ENCODE data around the gene GABARAP. TPM values are rescaled to one million over a fixed set of nuclear protein-coding genes. Genes with fewer than 3 reads are reported as not detected.

GABARAP gene
- total and polyA plus RNA-seq, 2 of the 8 experiments (the other 6 are each of a cell fraction or from before 2014, with no cell fraction given) = 252 to 581 TPM

- TF ChIP-seq RXRA (IDR thresholded peaks at IDR 0.05; ENCODE audit: insufficient read depth, low read depth, low read length) (no peak), NANOG (IDR thresholded peaks at IDR 0.05; ENCODE audit: insufficient read depth, low read depth, low read length, poor library complexity, severe bottlenecking) (no peak), TAF1 (IDR thresholded peaks at IDR 0.05; ENCODE audit: low read depth, low read length) (peak; percentile 80), BRCA1 (IDR thresholded peaks at IDR 0.05; ENCODE audit: low read depth, low read length) (no peak), SP2 (IDR thresholded peaks at IDR 0.05; ENCODE audit: low read length) (no peak), CEBPB (IDR thresholded peaks at IDR 0.05; ENCODE audit: low read depth, low read length) (no peak), CBX5 (IDR thresholded peaks at IDR 0.05; ENCODE audit: low read depth, low read length) (no peak), ZNF274 (IDR thresholded peaks at IDR 0.05; ENCODE audit: borderline replicate concordance, extremely low read depth, low read length) (no peak), CTCF (IDR thresholded peaks at IDR 0.05; ENCODE audit: control extremely low read depth in 1 of 3, insufficient read depth in 1 of 3, low read depth in 1 of 3, low read length in 3 of 3) (peak in 2 of 3 experiments; percentile 20 to 28; a peak in 2 of 4 replicates), CBX8 (IDR thresholded peaks at IDR 0.05; ENCODE audit: borderline replicate concordance, low read depth, low read length) (no peak), MAFK (IDR thresholded peaks at IDR 0.05; ENCODE audit: low read depth, low read length) (no peak), SIN3A (conservative IDR thresholded peaks at IDR 0.05 in 1 of 2, IDR thresholded peaks at IDR 0.05 in 1 of 2; ENCODE audit: low read depth in 1 of 2, low read length in 2 of 2) (peak; percentile 67 to 89; a peak in 1 of 4 replicates), EP300 (IDR thresholded peaks at IDR 0.05; ENCODE audit: borderline replicate concordance in 1 of 2, low read depth in 2 of 2, low read length in 2 of 2) (no peak), EZH2 (IDR thresholded peaks at IDR 0.05; ENCODE audit: low read depth, low read length, severe bottlenecking) (no peak), SIX5 (IDR thresholded peaks at IDR 0.05; ENCODE audit: low read depth, low read length) (no peak), POU5F1 (IDR thresholded peaks at IDR 0.05; ENCODE audit: low read depth, low read length) (no peak), ATF3 (IDR thresholded peaks at IDR 0.05; ENCODE audit: insufficient read depth, low read depth, low read length) (no peak), SUZ12 (IDR thresholded peaks at IDR 0.05; ENCODE audit: low read length) (no peak), RAD21 (IDR thresholded peaks at IDR 0.05 in 1 of 2, conservative IDR thresholded peaks at IDR 0.05 in 1 of 2; ENCODE audit: low read depth in 2 of 2, low read length in 2 of 2) (peak in 1 of 2 experiments; percentile 11; a peak in 1 of 4 replicates)
These were observed 10.2 kb upstream of the GABARAP start, which contains the start of gene ELP5 (continued) for GRCh38 chr17:7252176-7253043.
